Ovary (tissue), 3 donors: ENCODE measurements around the gene GHRL.

Source experiments
- CTCF ChIP-seq, 3 donors: fragments of 450-650 bp in 2 of 3; fragments of 200-600 bp in 1 of 3; IDR thresholded peaks; one replicate each; pipeline versions ENCODE4 v1.5.1 to v1.8.0; 2016 to 2022; ENCODE audit warnings: antibody characterized with exemption in 3 of 3, mild to moderate bottlenecking in 1 of 3
- EP300 ChIP-seq: sonication (generic); formaldehyde crosslinking; IDR thresholded peaks from one replicate; pipeline ENCODE4 v1.6.1; 2017; ENCODE audit warnings: antibody characterized with exemption
- POLR2A ChIP-seq: fragments of 450-650 bp; IDR thresholded peaks from one replicate; pipeline ENCODE4 v1.6.1; 2017; ENCODE audit warnings: antibody characterized with exemption, mild to moderate bottlenecking, moderate library complexity
- donor health status: DM: no; HTN: no; CAD: no.

- TF ChIP-seq CTCF (IDR thresholded peaks at IDR 0.05) (no peak), POLR2A (no peak), EP300 (no peak)
Observed at GRCh38 chr3:10332481-10333348, 40.0 kb upstream of the GHRL start.
